ENCODE data around the gene PALB2. TPM values are rescaled to one million over a fixed set of nuclear protein-coding genes. Genes with fewer than 3 reads are reported as not detected.

PALB2 gene
- total RNA-seq, 1 donor from 2014 or later = 15.4 TPM

GRCh38 chr16:23567602-23568001, 73.5 kb downstream of the PALB2 start:
- H3K9me3 Mint-ChIP-seq = no peaks in the 10 kb centered on the region
- no peak for DNase-seq (ENCODE audit: low spot score in 2 of 2, unreplicated experiment in 2 of 2)
- H3K27me3 Mint-ChIP-seq (ENCODE audit: low read depth) = no peaks in the 10 kb centered on the region
- peaks cover 56% of the 10 kb centered on the region for H3K36me3 Mint-ChIP-seq
- no peaks in the 10 kb centered on the region for H3K4me1 Mint-ChIP-seq
- no peak overlapping the region for H3K4me3 Mint-ChIP-seq
- no peak for TF ChIP-seq CTCF (IDR thresholded peaks at IDR 0.05; ENCODE audit: unreplicated experiment)
- no peak overlapping the region for H3K27ac Mint-ChIP-seq

GRCh38 chr16:23566724-23567123, 74.4 kb downstream of the PALB2 start:
- Mint-ChIP-seq H3K4me1 (no peaks in the 10 kb centered on the region), H3K27me3 (ENCODE audit: low read depth) (no peaks in the 10 kb centered on the region), H3K9me3 (no peaks in the 10 kb centered on the region), H3K4me3 (no peak overlapping the region), H3K36me3 (peaks cover 56% of the 10 kb centered on the region), H3K27ac (no peak overlapping the region)
- no peak for DNase-seq (ENCODE audit: low spot score in 2 of 2, unreplicated experiment in 2 of 2)
- no peak for TF ChIP-seq CTCF (IDR thresholded peaks at IDR 0.05; ENCODE audit: unreplicated experiment)

GRCh38 chr16:23564575-23565363, 76.3 kb downstream of the PALB2 start:
- H3K27me3 Mint-ChIP-seq (ENCODE audit: low read depth) = no peaks in the 10 kb centered on the region
- H3K9me3 Mint-ChIP-seq = no peaks in the 10 kb centered on the region
- no peak overlapping the region for H3K4me3 Mint-ChIP-seq
- no peak for TF ChIP-seq CTCF (IDR thresholded peaks at IDR 0.05; ENCODE audit: unreplicated experiment)
- peaks cover 3% of the 10 kb centered on the region for H3K4me1 Mint-ChIP-seq
- H3K36me3 Mint-ChIP-seq = peaks cover 52% of the 10 kb centered on the region
- no peak for DNase-seq (ENCODE audit: low spot score in 2 of 2, unreplicated experiment in 2 of 2)
- no peak overlapping the region for H3K27ac Mint-ChIP-seq

GRCh38 chr16:23563186-23563585, 77.9 kb downstream of the PALB2 start:
- no peaks in the 10 kb centered on the region for H3K9me3 Mint-ChIP-seq
- no peaks in the 10 kb centered on the region for H3K27me3 Mint-ChIP-seq (ENCODE audit: low read depth)
- H3K4me1 Mint-ChIP-seq = peaks cover 10% of the 10 kb centered on the region
- H3K36me3 Mint-ChIP-seq = peaks cover 48% of the 10 kb centered on the region
- H3K27ac Mint-ChIP-seq = no peak overlapping the region
- no peak for DNase-seq (ENCODE audit: low spot score in 2 of 2, unreplicated experiment in 2 of 2)
- no peak overlapping the region for H3K4me3 Mint-ChIP-seq
- TF ChIP-seq CTCF (IDR thresholded peaks at IDR 0.05; ENCODE audit: unreplicated experiment) = no peak

- TF ChIP-seq CTCF (IDR thresholded peaks at IDR 0.05; ENCODE audit: unreplicated experiment) = no peak
- no peak overlapping the region for H3K4me3 Mint-ChIP-seq
- no peak overlapping the region for H3K27ac Mint-ChIP-seq
- peaks cover 44% of the 10 kb centered on the region for H3K36me3 Mint-ChIP-seq
- H3K27me3 Mint-ChIP-seq (ENCODE audit: low read depth) = no peaks in the 10 kb centered on the region
- H3K9me3 Mint-ChIP-seq = no peaks in the 10 kb centered on the region
- H3K4me1 Mint-ChIP-seq = peaks cover 10% of the 10 kb centered on the region
- no peak for DNase-seq (ENCODE audit: low spot score in 2 of 2, unreplicated experiment in 2 of 2)
Measured at GRCh38 chr16:23562505-23562904, 78.6 kb downstream of the PALB2 start.
